ENCODE results near the gene IFNA17.

Gene IFNA17

GRCh38 chr9:21228122-21228521 is at the start of gene IFNA17:
Gene IFNA17 (minus strand): TSS chr9:21228222. CDS start chr9:21228173, 49 bp downstream.
- no peak for DNase-seq (ENCODE audit: extremely low read depth, low read depth)
- no peak for TF ChIP-seq CTCF (IDR thresholded peaks at IDR 0.05; ENCODE audit: low read depth, low read length)

GRCh38 chr9:21268347-21268657 is 40.3 kb upstream of the IFNA17 start:
- no peak for DNase-seq (ENCODE audit: extremely low read depth, low read depth)
- TF ChIP-seq CTCF (IDR thresholded peaks at IDR 0.05; ENCODE audit: low read depth, low read length), result no peak

GRCh38 chr9:21267485-21268346 is 39.7 kb upstream of the IFNA17 start:
- DNase-seq (ENCODE audit: extremely low read depth, low read depth), result no peak
- no peak for TF ChIP-seq CTCF (IDR thresholded peaks at IDR 0.05; ENCODE audit: low read depth, low read length)

- no peak for TF ChIP-seq CTCF (IDR thresholded peaks at IDR 0.05; ENCODE audit: low read depth, low read length)
- DNase-seq (ENCODE audit: extremely low read depth, low read depth), result no peak
Measured at GRCh38 chr9:21266733-21267484, 38.9 kb upstream of the IFNA17 start.

- no peak for DNase-seq (ENCODE audit: extremely low read depth, low read depth)
- TF ChIP-seq CTCF (IDR thresholded peaks at IDR 0.05; ENCODE audit: low read depth, low read length), result no peak
Measured at GRCh38 chr9:21265421-21266189, 37.6 kb upstream of the IFNA17 start.

- no peak for DNase-seq (ENCODE audit: extremely low read depth, low read depth)
- no peak for TF ChIP-seq CTCF (IDR thresholded peaks at IDR 0.05; ENCODE audit: low read depth, low read length)
Measured at GRCh38 chr9:21255538-21256212, 27.7 kb upstream of the IFNA17 start.

Data from AG09319 (cell line).